GM12875 (cell line): ENCODE measurements around the gene METTL8.

Experiments used
- H3K4me3 ChIP-seq: one replicate; pipeline ENCODE4 v1.5.1; 2011; ENCODE audit warnings: low read depth, low read length, control low read depth
- CTCF ChIP-seq: IDR thresholded peaks from 2 replicates; pipeline ENCODE4 v1.5.1; 2011; ENCODE audit warnings: low read depth, mild to moderate bottlenecking, control low read depth, inconsistent platforms, low read length, moderate library complexity, borderline replicate concordance; ENCODE audit not compliant: insufficient read depth

METTL8 gene

GRCh38 chr2:171344182-171344581, 89.6 kb downstream of the METTL8 start:
- TF ChIP-seq CTCF, result no peak
- H3K4me3 ChIP-seq, result no peak overlapping the region

DNA sequence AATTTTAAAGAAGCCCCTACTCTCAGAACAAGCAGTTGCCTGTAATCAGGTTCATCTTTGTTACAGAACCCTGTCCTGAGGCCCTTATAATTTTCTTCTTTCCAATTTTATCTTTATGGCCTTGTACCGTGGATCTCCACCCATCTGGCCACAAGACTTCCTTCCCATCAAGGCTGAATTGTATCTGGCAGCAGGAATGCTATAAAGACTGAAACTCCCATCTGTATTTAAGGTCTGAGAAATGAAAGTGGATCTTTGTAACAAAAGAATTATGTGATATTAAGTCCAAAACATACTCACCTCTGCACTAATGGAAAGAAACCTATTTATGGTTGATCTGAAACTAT, 91.8 kb downstream of the METTL8 start:
- TF ChIP-seq CTCF, result no peak
- no peak overlapping the region for H3K4me3 ChIP-seq

DNA sequence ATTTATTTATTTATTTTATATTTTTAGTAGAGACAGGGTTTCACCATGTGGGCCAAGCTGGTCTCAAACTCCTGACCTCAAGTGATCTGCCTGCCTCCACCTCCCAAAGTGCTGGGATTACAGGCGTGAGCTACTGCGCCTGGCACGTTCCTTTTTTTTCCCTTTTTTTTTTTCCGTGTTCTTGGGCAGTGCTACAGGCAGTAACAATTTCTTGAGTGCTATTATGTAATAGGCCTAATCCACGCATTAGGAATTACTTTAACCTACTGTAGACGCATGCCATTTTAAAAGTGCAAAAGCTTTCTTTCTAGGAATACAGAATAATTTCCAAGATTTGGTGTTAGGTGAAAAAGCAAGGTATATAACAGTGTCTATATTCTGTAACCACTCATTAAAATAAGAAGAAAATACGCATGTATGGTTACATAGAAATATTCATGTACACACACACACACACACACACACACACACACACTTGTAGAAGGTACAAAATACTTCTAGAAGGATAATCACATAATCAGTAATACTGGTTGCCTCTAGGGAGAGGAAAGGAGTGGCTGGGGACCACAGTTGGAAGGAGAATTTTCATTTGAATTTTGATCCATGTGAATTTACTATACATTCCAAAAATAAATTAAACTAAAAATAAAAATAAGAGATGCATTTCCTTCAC, 92.3 kb downstream of the METTL8 start:
- no peak for TF ChIP-seq CTCF
- no peak overlapping the region for H3K4me3 ChIP-seq

DNA sequence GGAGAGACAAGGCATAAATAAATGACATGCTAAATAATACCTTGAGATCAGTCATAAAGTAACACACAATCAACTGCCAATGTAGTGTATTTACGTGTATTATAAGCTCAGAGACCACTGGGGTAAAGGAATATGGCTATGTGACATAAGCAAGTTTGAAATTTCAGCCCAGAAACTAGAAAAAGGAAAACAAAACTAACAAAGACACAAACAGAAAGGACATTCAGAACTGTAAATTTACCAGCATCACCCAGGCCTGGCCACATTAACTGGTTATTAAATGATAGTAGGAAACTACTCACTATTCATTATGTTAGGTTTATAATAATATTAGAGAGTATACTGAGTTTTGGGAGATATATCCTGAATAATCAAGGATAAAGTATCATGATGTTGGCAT, 98.8 kb downstream of the METTL8 start:
- no peak overlapping the region for H3K4me3 ChIP-seq
- TF ChIP-seq CTCF, result no peak

DNA sequence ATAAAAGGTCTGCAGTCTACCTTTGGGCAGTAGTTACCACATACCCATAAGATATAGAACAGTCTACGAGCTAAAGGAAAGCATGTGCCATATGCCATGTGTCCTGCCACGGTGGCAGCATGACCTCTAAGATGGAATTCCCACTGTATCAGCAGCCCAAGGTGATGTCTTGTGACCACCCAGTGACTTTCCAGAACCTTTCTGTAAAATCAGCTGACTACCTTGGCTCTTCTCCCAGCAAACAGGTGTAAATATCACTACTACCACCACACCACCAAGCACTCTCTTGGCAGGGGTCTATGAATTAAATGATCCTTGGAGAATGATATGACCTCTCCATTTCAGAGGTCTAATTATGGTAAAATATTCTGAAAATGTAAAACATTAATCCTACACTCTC, 99.6 kb downstream of the METTL8 start:
- no peak for TF ChIP-seq CTCF

GRCh38 chr2:171330155-171330956, 103.4 kb downstream of the METTL8 start:
- TF ChIP-seq CTCF, result no peak

More for the DNA sequence above, 99.6 kb downstream of the METTL8 start:
- no peak overlapping the region for H3K4me3 ChIP-seq

DNA sequence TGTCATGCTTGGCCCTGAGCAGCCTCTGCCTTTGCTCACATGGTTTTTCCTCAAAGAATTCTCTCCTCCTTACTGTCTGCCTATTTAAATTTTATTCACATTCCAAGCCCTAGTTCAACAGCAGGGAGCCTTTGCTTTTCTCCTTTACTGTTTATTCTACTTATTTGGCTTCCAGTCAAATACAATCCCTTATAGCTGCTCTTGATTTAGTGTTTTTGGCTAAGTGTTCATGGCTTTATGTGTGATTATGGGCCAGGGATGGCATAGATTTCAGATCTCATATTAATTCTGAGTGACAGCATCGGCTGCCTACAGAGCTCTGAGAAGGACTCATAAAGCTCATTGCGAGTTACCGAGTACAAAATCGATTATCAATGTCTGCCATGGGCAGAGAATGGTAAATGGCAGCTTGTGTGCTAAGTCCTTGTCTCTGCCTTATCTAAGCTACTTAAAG, 106.7 kb downstream of the METTL8 start:
- H3K4me3 ChIP-seq, result no peak overlapping the region
- no peak for TF ChIP-seq CTCF

More at GRCh38 chr2:171330155-171330956, 103.4 kb downstream of the METTL8 start:
- no peak overlapping the region for H3K4me3 ChIP-seq
